H1 (cell line): ENCODE data around the gene SERPINB5. TPM values are rescaled to one million over a fixed set of nuclear protein-coding genes. Genes with fewer than 3 reads are reported as not detected.

Experiments
- CTCF ChIA-PET: fragments of 300-600 bp; sonication (Branson Sonifier 250); formaldehyde crosslinking; loops from one replicate; lab custom pipeline; 2021; ENCODE audit not compliant: partially characterized antibody; lab: Charles Lee
- POLR2A ChIA-PET: fragments of 300-600 bp; sonication (Branson Sonifier 250); formaldehyde crosslinking; loops from one replicate; lab custom pipeline; 2021; ENCODE audit warnings: inconsistent platforms; ENCODE audit not compliant: partially characterized antibody; lab: Charles Lee
- DNase-seq, 2 experiments: peaks; one replicate each; pipeline versions ENCODE4 v3.0.0 to v3.0.0-alpha.2; 2010 to 2022; ENCODE audit warnings: low spot score in 2 of 2, low read depth in 1 of 2, mixed read lengths in 1 of 2
- FAIRE-seq: peaks from 2 replicates; lab custom pipeline; 2011; peaks lifted over from hg19 to GRCh38; lab: Jason Lieb, UNC
- H2AFZ ChIP-seq: 2 replicates; pipeline ENCODE4 v1.8.1; 2012; ENCODE audit warnings: low read length, inconsistent platforms
- H2AK5ac ChIP-seq: 2 replicates; pipeline ENCODE4 v1.6.1; 2013; ENCODE audit warnings: low read depth, low read length
- H2BK120ac ChIP-seq: replicated peaks from 2 replicates; pipeline ENCODE3; 2013; ENCODE audit warnings: low read depth, low read length, inconsistent platforms
- H2BK12ac ChIP-seq: 2 replicates; pipeline ENCODE4 v1.6.1; 2013; ENCODE audit warnings: low read depth, low read length
- H2BK15ac ChIP-seq: 2 replicates; pipeline ENCODE4 v1.6.1; 2013; ENCODE audit warnings: low read length
- H2BK20ac ChIP-seq: 2 replicates; pipeline ENCODE4 v1.6.1; 2013; ENCODE audit warnings: low read length
- H2BK5ac ChIP-seq: 2 replicates; pipeline ENCODE4 v1.6.1; 2013; ENCODE audit warnings: low read depth, low read length
- H3K14ac ChIP-seq: 2 replicates; pipeline ENCODE4 v1.6.1; 2013; ENCODE audit warnings: inconsistent platforms; ENCODE audit not compliant: insufficient read length
- H3K18ac ChIP-seq: 2 replicates; pipeline ENCODE4 v1.6.1; 2013; ENCODE audit warnings: low read length; ENCODE audit errors: extremely low read depth
- H3K23ac ChIP-seq: 2 replicates; pipeline ENCODE4 v1.6.1; 2013; ENCODE audit warnings: inconsistent platforms; ENCODE audit not compliant: insufficient read length
- H3K23me2 ChIP-seq: 2 replicates; pipeline ENCODE4 v1.6.1; 2013; ENCODE audit warnings: low read depth, low read length
- H3K27ac ChIP-seq: 2 replicates; pipeline ENCODE4 v1.6.1; 2011; ENCODE audit warnings: low read depth, low read length, inconsistent platforms
- H3K27me3 ChIP-seq, 4 experiments: replicated peaks in 1 of 4; 1 replicate in 1 of 4; 2 replicates in 3 of 4; pipeline versions ENCODE4 v1.6.1 to v1.8.1; 2011 to 2013; ENCODE audit warnings: low read length in 3 of 4, mild to moderate bottlenecking in 3 of 4, inconsistent platforms in 2 of 4, mixed read lengths in 2 of 4, moderate library complexity in 1 of 4; ENCODE audit not compliant: control insufficient read depth in 3 of 4, insufficient read depth in 3 of 4; ENCODE audit errors: extremely low read depth in 1 of 4
- H3K36me3 ChIP-seq, 4 experiments: 2 replicates each; pipeline versions ENCODE4 v1.6.1 to v1.8.1; 2011 to 2013; ENCODE audit warnings: mild to moderate bottlenecking in 4 of 4, low read length in 3 of 4, moderate library complexity in 2 of 4, control low read depth in 1 of 4, inconsistent platforms in 1 of 4; ENCODE audit not compliant: insufficient read depth in 4 of 4, control insufficient read depth in 2 of 4
- H3K4ac ChIP-seq: replicated peaks from 2 replicates; pipeline ENCODE3; 2013; ENCODE audit warnings: low read length, low read depth, mixed read lengths, inconsistent platforms; ENCODE audit not compliant: insufficient read length
- H3K4me1 ChIP-seq, 4 experiments: replicated peaks in 1 of 4; 1 replicate in 1 of 4; 2 replicates in 3 of 4; pipeline versions ENCODE4 v1.6.1 to v1.8.1; 2011 to 2013; ENCODE audit warnings: low read length in 3 of 4, inconsistent platforms in 2 of 4, mixed read lengths in 1 of 4; ENCODE audit not compliant: insufficient read depth in 4 of 4, control insufficient read depth in 3 of 4
- H3K4me2 ChIP-seq, 2 experiments: 2 replicates each; pipeline versions ENCODE4 v1.6.1 to v1.8.1; 2011 to 2013; ENCODE audit warnings: low read depth in 2 of 2, low read length in 2 of 2, control low read depth in 1 of 2, inconsistent platforms in 1 of 2, mild to moderate bottlenecking in 1 of 2; ENCODE audit not compliant: insufficient read depth in 1 of 2
- H3K4me3 ChIP-seq, 4 experiments: fragments of 200-600, 300-600 bp in 1 of 4; sonication (generic), shearing (Covaris generic), sonication (Bioruptor Twin) in 1 of 4; 2 replicates each; pipeline versions ENCODE4 v1.5.1 to v1.8.1; 2011 to 2016; ENCODE audit warnings: low read length in 4 of 4, low read depth in 3 of 4, control low read depth in 2 of 4, inconsistent platforms in 2 of 4, mild to moderate bottlenecking in 2 of 4, mixed read lengths in 1 of 4, moderate library complexity in 1 of 4; ENCODE audit not compliant: insufficient read depth in 2 of 4; ENCODE audit errors: extremely low read depth in 1 of 4
- H3K56ac ChIP-seq: replicated peaks from 2 replicates; pipeline ENCODE3; 2013; ENCODE audit warnings: low read depth, mild to moderate bottlenecking, mixed read lengths, low read length, inconsistent platforms; ENCODE audit not compliant: insufficient read length
- H3K79me1 ChIP-seq: 2 replicates; pipeline ENCODE4 v1.6.1; 2013; ENCODE audit warnings: low read depth, low read length, control low read depth
- H3K79me2 ChIP-seq, 2 experiments: 2 replicates each; pipeline versions ENCODE4 v1.6.1 to v1.8.1; 2012 to 2013; ENCODE audit warnings: low read length in 2 of 2, mild to moderate bottlenecking in 2 of 2, inconsistent platforms in 1 of 2; ENCODE audit not compliant: insufficient read depth in 2 of 2, control insufficient read depth in 1 of 2
- H3K9ac ChIP-seq, 4 experiments: replicated peaks in 1 of 4; 1 replicate in 1 of 4; 2 replicates in 3 of 4; pipeline versions ENCODE4 v1.6.1 to v1.8.1; 2011 to 2013; ENCODE audit warnings: low read depth in 3 of 4, low read length in 3 of 4, control low read depth in 2 of 4, mild to moderate bottlenecking in 2 of 4, moderate library complexity in 2 of 4, inconsistent platforms in 1 of 4; ENCODE audit errors: extremely low read depth in 1 of 4
- H3K9me3 ChIP-seq, 2 experiments: 2 replicates each; pipeline versions ENCODE4 v1.6.1 to v1.8.1; 2012 to 2013; ENCODE audit warnings: mild to moderate bottlenecking in 2 of 2, moderate library complexity in 2 of 2, control low read depth in 1 of 2, inconsistent platforms in 1 of 2, low read depth in 1 of 2, low read length in 1 of 2, mixed read lengths in 1 of 2; ENCODE audit not compliant: insufficient read depth in 2 of 2
- H4K20me1 ChIP-seq, 2 experiments: replicated peaks in 1 of 2; 2 replicates each; pipeline versions ENCODE3 to v1.8.1; 2011 to 2013; ENCODE audit warnings: inconsistent platforms in 2 of 2, low read length in 2 of 2, mild to moderate bottlenecking in 1 of 2; ENCODE audit not compliant: insufficient read depth in 2 of 2, control insufficient read depth in 1 of 2
- H4K5ac ChIP-seq: 2 replicates; pipeline ENCODE4 v1.6.1; 2013; ENCODE audit warnings: low read length, low read depth, mixed read lengths, inconsistent platforms; ENCODE audit not compliant: insufficient read length
- H4K8ac ChIP-seq: 2 replicates; pipeline ENCODE4 v1.8.0; 2013; ENCODE audit warnings: mild to moderate bottlenecking, moderate library complexity, low read length, inconsistent platforms; ENCODE audit not compliant: insufficient read depth; ENCODE audit errors: extremely low read depth
- H4K91ac ChIP-seq: replicated peaks from 2 replicates; pipeline ENCODE3; 2013; ENCODE audit warnings: low read length, mixed read lengths, inconsistent platforms; ENCODE audit not compliant: insufficient read length
- ATF2 ChIP-seq: IDR thresholded peaks from 2 replicates; pipeline ENCODE4 v1.6.1; 2012; ENCODE audit warnings: low read length, inconsistent platforms
- BACH1 ChIP-seq: IDR thresholded peaks from 2 replicates; pipeline ENCODE4 v1.6.1; 2012; ENCODE audit warnings: low read length, improper control_type of control experiment
- HDAC2 ChIP-seq, 2 experiments: fragments of 300-600 bp in 1 of 2; sonication (generic) in 1 of 2; IDR thresholded peaks; 2 replicates each; pipeline ENCODE4 v1.6.1; 2011 to 2012; ENCODE audit warnings: low read depth in 2 of 2, low read length in 2 of 2, mild to moderate bottlenecking in 2 of 2, moderate library complexity in 2 of 2, borderline replicate concordance in 1 of 2, inconsistent platforms in 1 of 2
- NRF1 ChIP-seq: IDR thresholded peaks from 2 replicates; pipeline ENCODE4 v1.6.1; 2011; ENCODE audit warnings: mild to moderate bottlenecking, low read depth, low read length, improper control_type of control experiment
- RFX5 ChIP-seq: IDR thresholded peaks from 2 replicates; pipeline ENCODE4 v1.6.1; 2011; ENCODE audit warnings: low read depth, low read length, improper control_type of control experiment, borderline replicate concordance
- RNF2 ChIP-seq: fragments of 200-900, 300-1000 bp; sonication (generic); IDR thresholded peaks from 2 replicates; pipeline ENCODE4 v1.7.1; 2016; ENCODE audit warnings: borderline replicate concordance, low read depth, mild to moderate bottlenecking, antibody characterized with exemption, low read length; ENCODE audit not compliant: poor library complexity, severe bottlenecking; ENCODE audit errors: missing control alignments
- SAP30 ChIP-seq: fragments of 300-600 bp; sonication (generic); IDR thresholded peaks from 2 replicates; pipeline ENCODE4 v1.7.1; 2012; ENCODE audit warnings: low read length, moderate library complexity, mild to moderate bottlenecking, inconsistent platforms; ENCODE audit not compliant: insufficient read depth, insufficient replicate concordance
- SIX5 ChIP-seq: IDR thresholded peaks from 2 replicates; pipeline ENCODE4 v1.6.1; 2011; ENCODE audit warnings: mild to moderate bottlenecking, low read depth, low read length
- SP4 ChIP-seq: IDR thresholded peaks from 2 replicates; pipeline ENCODE4 v1.6.1; 2012; ENCODE audit warnings: low read length, inconsistent platforms
- SRF ChIP-seq: IDR thresholded peaks from 2 replicates; pipeline ENCODE4 v1.6.1; 2011; ENCODE audit warnings: mild to moderate bottlenecking, low read depth, low read length, moderate library complexity
- TAF1 ChIP-seq: IDR thresholded peaks from 2 replicates; pipeline ENCODE4 v1.6.1; 2011; ENCODE audit warnings: mild to moderate bottlenecking, low read depth, low read length
- ZNF274 ChIP-seq: IDR thresholded peaks from 2 replicates; pipeline ENCODE4 v1.7.0; 2012; ENCODE audit warnings: low read length, borderline replicate concordance; ENCODE audit errors: extremely low read depth
- WGBS, 2 experiments: shearing (Covaris generic) in 1 of 2; methylation state at CpG; one replicate each; pipeline versions ENCODE4 v1.1.6 to v1.1.7; 2013 to 2015; ENCODE audit warnings: low lambda C conversion rate in 2 of 2, mixed read lengths in 2 of 2, inconsistent platforms in 1 of 2, low coverage in 1 of 2, missing lambda C conversion rate in 1 of 2; ENCODE audit not compliant: insufficient replicate concordance in 2 of 2, insufficient coverage in 1 of 2, insufficient read length in 1 of 2; ENCODE audit errors: extremely low coverage in 1 of 2, missing lambda C conversion rate in 1 of 2; 5-methylcytosine and 5-hydroxymethylcytosine counted together
- polyA plus RNA-seq, 7 experiments: library from polyadenylated mRNA; depleted of rRNA in 3 of 7; stranded (reverse) in 5 of 7; unstranded in 2 of 7; fragments of >200 nt in 5 of 7; fragments of 200-250 nt in 2 of 7; gene quantifications; 1 replicate in 5 of 7; 2 replicates in 1 of 7; 4 replicates in 1 of 7; pipeline versions ENCODE4 v1.2.1 to v1.2.3, GENCODE V29; 2011 to 2013; ENCODE audit warnings: missing spikeins in 2 of 7, mixed read lengths in 2 of 7
- total RNA-seq: library from RNA; stranded (reverse); fragmentation: NEBNext Ultra II Directional; extraction: Animal tissue kit (Norgen Biotek cat#: 25700); gene quantifications from 2 replicates; pipeline ENCODE4 v1.2.1, GENCODE V29; 2021

SERPINB5 gene
- total and polyA plus RNA-seq, 2 of the 8 experiments (the other 6 are each of a cell fraction or from before 2014, with no cell fraction given), result 0.03 TPM; not detected in 1

DNA sequence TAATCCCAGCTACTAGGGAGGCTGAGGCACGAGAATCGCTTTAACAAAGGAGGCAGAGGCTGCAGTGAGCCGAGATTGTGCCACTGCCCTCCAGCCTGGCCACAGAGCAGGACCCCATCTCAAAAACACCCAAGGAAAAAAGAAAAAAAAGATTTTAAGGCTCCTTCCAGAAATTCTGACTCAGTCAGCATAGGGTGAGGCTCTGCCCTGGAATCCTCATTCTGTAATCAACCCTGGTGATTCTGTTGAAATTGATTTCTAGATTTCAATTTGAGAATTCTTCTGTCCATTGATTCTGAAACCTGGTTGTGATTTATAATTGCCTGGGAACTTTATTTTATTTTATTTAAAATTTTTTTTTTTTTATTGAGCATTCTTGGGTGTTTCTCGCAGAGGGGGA is 27.3 kb upstream of the SERPINB5 start:
- Histone ChIP-seq H2BK12ac (no peak overlapping the region), H2AK5ac (no peak overlapping the region), H3K18ac (no peak overlapping the region), H3K9me3 (no peaks in the 10 kb centered on the region; a peak in 1 of 4 replicates), H3K36me3 (no peaks in the 10 kb centered on the region), H2BK120ac (no peak overlapping the region), H3K27ac (no peak overlapping the region), H3K4ac (no peak overlapping the region), H3K4me2 (no peak overlapping the region), H3K79me1 (no peaks in the 10 kb centered on the region), H4K91ac (no peak overlapping the region), H3K27me3 (no peaks in the 10 kb centered on the region), H3K23me2 (no peaks in the 10 kb centered on the region), H3K79me2 (no peaks in the 10 kb centered on the region), H2BK15ac (no peak overlapping the region), H2BK5ac (no peak overlapping the region), H3K56ac (no peak overlapping the region), H4K20me1 (no peaks in the 10 kb centered on the region), H3K9ac (no peak overlapping the region), H4K8ac (no peak overlapping the region), H3K23ac (no peak overlapping the region), H2BK20ac (no peak overlapping the region), H4K5ac (no peak overlapping the region), H3K4me3 (no peak overlapping the region), H3K14ac (no peak overlapping the region), H2AFZ (no peak overlapping the region), H3K4me1 (no peaks in the 10 kb centered on the region; a peak in 1 of 7 replicates)
- DNase-seq, result no peak
- POLR2A ChIA-PET, result no interaction called here
- no peak for FAIRE-seq
- 97% methylated on average over 4 of the region's 4 CpGs; no CpG with 5 or more reads in 1 of the 2 experiments for WGBS, 2 experiments
- CTCF ChIA-PET, result interaction anchor here (1.2 to 1.7 kb wide), 2 partner anchors 13 to 14 kb away, joined by 3 to 5 read pairs; no protein-coding TSS in a partner anchor
- TF ChIP-seq RFX5, result no peak
- no peak for TF ChIP-seq TAF1
- no peak for TF ChIP-seq HDAC2 (IDR thresholded peaks at IDR 0.05; ENCODE audit: borderline replicate concordance in 1 of 2, low read depth in 2 of 2, low read length in 2 of 2)
- TF ChIP-seq NRF1, result no peak
- TF ChIP-seq SAP30, result no peak
- TF ChIP-seq SRF, result no peak
- no peak for TF ChIP-seq SP4
- no peak for TF ChIP-seq RNF2
- TF ChIP-seq BACH1, result no peak
- TF ChIP-seq SIX5, result no peak
- no peak for TF ChIP-seq ATF2
- TF ChIP-seq ZNF274, result no peak
